ENCODE data around the gene TFEB. TPM values are rescaled to one million over a fixed set of nuclear protein-coding genes. Genes with fewer than 3 reads are reported as not detected.

The TFEB gene
- total RNA-seq, 3 donors from 2014 or later: 15.7 to 20.6 (median 18.4) TPM

DNA sequence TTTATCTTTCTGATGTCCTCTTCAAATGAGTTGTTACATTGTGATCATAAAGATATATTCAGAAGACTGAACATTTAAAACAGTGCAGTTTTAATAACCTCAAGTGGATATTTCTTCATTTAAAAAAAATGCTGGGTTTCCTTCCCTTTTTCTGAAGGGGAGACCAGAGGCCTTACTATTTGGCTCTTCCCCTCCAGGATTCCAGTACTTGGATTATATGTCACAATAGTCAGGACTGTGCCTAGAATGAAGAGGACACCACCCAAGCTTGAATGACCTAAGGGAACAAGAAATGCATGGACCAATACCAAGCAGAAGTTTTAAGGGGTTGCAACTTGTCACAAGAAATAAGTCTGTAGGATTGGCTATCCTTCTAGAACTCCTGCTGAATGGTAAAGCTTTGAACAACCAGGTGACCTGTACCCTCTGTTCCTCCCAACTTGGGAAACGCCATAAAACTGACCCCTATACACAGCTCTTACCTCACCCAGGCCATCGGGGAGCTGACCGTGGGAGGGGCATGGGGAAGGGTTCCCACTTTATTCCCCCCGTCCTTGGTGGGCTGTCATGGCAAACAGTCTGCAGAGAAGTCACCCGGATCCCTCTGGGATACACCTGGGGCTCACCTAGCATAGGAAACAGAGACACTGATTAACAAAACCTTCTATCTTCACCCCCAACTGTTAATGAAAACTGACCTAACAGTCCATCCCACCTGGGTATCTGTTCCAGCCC, 42.3 kb upstream of the TFEB start:
- no peak for DNase-seq (ENCODE audit: low spot score in 2 of 2)
- no peaks in the 10 kb centered on the region for H3K27me3 ChIP-seq
- H3K36me3 ChIP-seq: peaks cover 5% of the 10 kb centered on the region
- intact Hi-C loops (cut with DNase I; ENCODE audit: low total_unique reads): no loop called here
- H3K27ac ChIP-seq: no peak overlapping the region
- H3K4me1 ChIP-seq: peaks cover 5% of the 10 kb centered on the region in 2 donors
- TF ChIP-seq, protein P1, sequence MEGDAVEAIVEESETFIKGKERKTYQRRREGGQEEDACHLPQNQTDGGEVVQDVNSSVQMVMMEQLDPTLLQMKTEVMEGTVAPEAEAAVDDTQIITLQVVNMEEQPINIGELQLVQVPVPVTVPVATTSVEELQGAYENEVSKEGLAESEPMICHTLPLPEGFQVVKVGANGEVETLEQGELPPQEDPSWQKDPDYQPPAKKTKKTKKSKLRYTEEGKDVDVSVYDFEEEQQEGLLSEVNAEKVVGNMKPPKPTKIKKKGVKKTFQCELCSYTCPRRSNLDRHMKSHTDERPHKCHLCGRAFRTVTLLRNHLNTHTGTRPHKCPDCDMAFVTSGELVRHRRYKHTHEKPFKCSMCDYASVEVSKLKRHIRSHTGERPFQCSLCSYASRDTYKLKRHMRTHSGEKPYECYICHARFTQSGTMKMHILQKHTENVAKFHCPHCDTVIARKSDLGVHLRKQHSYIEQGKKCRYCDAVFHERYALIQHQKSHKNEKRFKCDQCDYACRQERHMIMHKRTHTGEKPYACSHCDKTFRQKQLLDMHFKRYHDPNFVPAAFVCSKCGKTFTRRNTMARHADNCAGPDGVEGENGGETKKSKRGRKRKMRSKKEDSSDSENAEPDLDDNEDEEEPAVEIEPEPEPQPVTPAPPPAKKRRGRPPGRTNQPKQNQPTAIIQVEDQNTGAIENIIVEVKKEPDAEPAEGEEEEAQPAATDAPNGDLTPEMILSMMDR (IDR thresholded peaks at IDR 0.05): no peak
- TF ChIP-seq POLR2A (IDR thresholded peaks at IDR 0.05): no peak
- TF ChIP-seq POLR2AphosphoS5 (IDR thresholded peaks at IDR 0.05): no peak
- no peaks in the 10 kb centered on the region for H3K9me3 ChIP-seq
- no peak overlapping the region for H3K4me3 ChIP-seq

DNA sequence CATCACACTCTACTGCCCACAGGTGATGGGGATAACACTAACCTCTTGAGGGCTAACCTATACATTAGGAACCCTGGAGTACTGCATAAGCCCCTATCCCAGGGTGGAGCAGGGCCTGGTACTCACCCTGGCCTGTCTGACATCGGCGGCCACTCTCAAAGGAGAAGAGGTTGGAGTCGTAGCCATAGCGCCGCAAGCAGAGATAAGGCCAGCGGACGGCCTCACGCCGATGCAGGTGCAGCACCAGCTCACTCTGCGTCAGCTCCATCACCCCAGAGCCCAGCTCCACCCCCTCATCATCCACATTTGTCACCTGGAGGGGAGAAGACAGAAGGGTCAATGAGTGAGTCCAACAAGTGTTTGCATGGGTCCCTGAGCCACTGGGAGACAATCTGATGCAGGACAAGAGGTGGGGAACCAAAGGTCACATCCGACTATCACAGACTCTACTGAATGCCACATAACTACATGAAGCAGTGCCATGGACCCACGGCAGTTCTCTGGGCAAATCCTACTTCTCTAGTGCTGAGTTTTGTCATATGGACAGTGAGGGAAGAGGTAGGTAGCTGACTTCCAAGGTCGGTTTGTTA, 40.0 kb upstream of the TFEB start:
- Histone ChIP-seq H3K36me3 (peaks cover 11% of the 10 kb centered on the region), H3K4me1 (no peaks in the 10 kb centered on the region), H3K9me3 (no peaks in the 10 kb centered on the region), H3K27ac (no peak overlapping the region), H3K27me3 (no peaks in the 10 kb centered on the region), H3K4me3 (no peak overlapping the region)
- no peak for DNase-seq (ENCODE audit: low spot score in 2 of 2)
- intact Hi-C loops (cut with DNase I; ENCODE audit: low total_unique reads): no loop called here
- TF ChIP-seq POLR2A (IDR thresholded peaks at IDR 0.05) (no peak), POLR2AphosphoS5 (IDR thresholded peaks at IDR 0.05) (no peak)
- TF ChIP-seq, protein P1 (IDR thresholded peaks at IDR 0.05): no peak

DNA sequence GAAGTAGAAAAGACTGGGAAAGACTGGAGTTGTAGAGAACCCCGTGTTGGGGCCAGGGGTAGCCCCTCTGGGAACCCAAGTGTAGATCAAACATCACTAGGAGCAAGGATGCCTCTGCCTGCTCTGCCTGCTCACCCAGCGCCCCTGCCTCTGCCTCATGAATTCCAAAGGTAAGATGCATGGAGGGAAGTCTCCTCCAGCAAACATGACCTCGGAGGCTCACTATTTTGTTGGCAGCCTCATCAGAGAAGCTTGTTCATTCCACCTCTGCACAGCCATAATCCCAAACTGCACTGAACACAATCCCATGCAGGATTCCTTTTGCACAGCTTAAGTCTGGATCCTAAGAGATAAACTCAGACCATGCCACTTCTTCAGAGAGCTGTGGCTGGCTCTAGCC, 39.4 kb upstream of the TFEB start:
- no peaks in the 10 kb centered on the region for H3K4me1 ChIP-seq
- H3K4me3 ChIP-seq: no peak overlapping the region
- peaks cover 11% of the 10 kb centered on the region for H3K36me3 ChIP-seq
- no peak for TF ChIP-seq POLR2A (IDR thresholded peaks at IDR 0.05)
- no peak for TF ChIP-seq POLR2AphosphoS5 (IDR thresholded peaks at IDR 0.05)
- TF ChIP-seq, protein P1 (IDR thresholded peaks at IDR 0.05): no peak
- H3K27me3 ChIP-seq: no peaks in the 10 kb centered on the region
- intact Hi-C loops (cut with DNase I; ENCODE audit: low total_unique reads): no loop called here
- no peaks in the 10 kb centered on the region for H3K9me3 ChIP-seq
- H3K27ac ChIP-seq: no peak overlapping the region
- DNase-seq (ENCODE audit: low spot score in 2 of 2): no peak

- H3K27me3 ChIP-seq: no peaks in the 10 kb centered on the region
- no peak overlapping the region for H3K27ac ChIP-seq
- no peaks in the 10 kb centered on the region for H3K9me3 ChIP-seq
- intact Hi-C loops (cut with DNase I; ENCODE audit: low total_unique reads): no loop called here
- H3K36me3 ChIP-seq: peaks cover 11% of the 10 kb centered on the region
- peaks cover 0 to 3% of the 10 kb centered on the region in 2 donors for H3K4me1 ChIP-seq
- TF ChIP-seq, protein P1 (IDR thresholded peaks at IDR 0.05): no peak
- TF ChIP-seq POLR2A (IDR thresholded peaks at IDR 0.05): no peak
- TF ChIP-seq POLR2AphosphoS5 (IDR thresholded peaks at IDR 0.05): no peak
- DNase-seq (ENCODE audit: low spot score in 2 of 2): no peak
- H3K4me3 ChIP-seq: no peak overlapping the region
Measured at GRCh38 chr6:41771058-41771983, 35.9 kb upstream of the TFEB start.
